Measurements from ENCODE around the gene ZFP90.

Gene ZFP90

GRCh38 chr16:68592466-68593337, 53.6 kb downstream of the ZFP90 start:
- DNase-seq, result no peak

DNA sequence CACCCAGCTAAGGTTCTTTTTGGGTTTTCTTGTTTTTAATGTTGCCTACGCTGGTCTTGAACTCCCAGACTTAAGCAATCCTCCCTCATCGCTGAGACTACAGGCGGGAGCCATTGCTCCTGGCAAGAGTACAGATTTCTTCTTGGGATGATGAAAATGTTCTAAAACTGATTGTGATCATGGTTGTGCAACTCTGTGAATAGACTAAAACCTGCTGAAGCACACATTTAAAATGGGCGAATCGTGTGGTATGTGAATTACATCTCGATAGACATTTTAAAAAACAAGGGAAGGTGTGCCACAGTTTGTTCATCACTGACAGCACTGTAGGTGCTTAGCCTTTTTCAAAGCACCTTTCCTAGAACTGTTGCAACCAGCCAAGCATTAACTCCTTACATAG, 57.2 kb downstream of the ZFP90 start:
- no peak for DNase-seq

GRCh38 chr16:68599586-68599985, 60.5 kb downstream of the ZFP90 start:
- no peak for DNase-seq

- no peak for DNase-seq
These were observed 66.7 kb downstream of the ZFP90 start for GRCh38 chr16:68605746-68606145.

- no peak for DNase-seq
These were observed 68.4 kb downstream of the ZFP90 start for GRCh38 chr16:68607443-68607842.

GRCh38 chr16:68608330-68608729, 69.2 kb downstream of the ZFP90 start:
- no peak for DNase-seq

GRCh38 chr16:68612996-68613395, 73.9 kb downstream of the ZFP90 start:
- no peak for DNase-seq

DNA sequence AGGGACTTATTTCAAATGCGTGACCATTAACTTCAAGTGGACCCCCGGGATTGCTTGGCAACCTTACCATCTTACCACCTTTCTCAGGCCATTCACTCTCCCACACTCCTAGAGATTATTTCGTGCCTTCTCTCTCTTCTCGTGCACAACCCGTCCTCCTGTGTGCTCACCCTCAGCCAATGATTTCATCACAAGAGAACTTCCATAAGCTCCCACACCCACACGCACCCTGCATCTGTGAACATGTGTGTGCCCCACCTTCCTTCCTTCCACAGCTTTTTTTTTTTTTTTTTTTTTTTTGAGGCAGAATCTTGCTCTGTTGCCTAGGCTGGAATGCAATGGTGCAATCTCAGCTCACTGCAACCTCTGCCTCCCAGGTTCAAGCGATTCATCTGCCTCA, 78.6 kb downstream of the ZFP90 start:
- DNase-seq, result no peak
